ENCODE data around the gene CCL20. TPM values are rescaled to one million over a fixed set of nuclear protein-coding genes. Genes with fewer than 3 reads are reported as not detected.

The CCL20 gene, protein sequence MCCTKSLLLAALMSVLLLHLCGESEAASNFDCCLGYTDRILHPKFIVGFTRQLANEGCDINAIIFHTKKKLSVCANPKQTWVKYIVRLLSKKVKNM
- not detected in 2 replicates for total RNA-seq

DNA sequence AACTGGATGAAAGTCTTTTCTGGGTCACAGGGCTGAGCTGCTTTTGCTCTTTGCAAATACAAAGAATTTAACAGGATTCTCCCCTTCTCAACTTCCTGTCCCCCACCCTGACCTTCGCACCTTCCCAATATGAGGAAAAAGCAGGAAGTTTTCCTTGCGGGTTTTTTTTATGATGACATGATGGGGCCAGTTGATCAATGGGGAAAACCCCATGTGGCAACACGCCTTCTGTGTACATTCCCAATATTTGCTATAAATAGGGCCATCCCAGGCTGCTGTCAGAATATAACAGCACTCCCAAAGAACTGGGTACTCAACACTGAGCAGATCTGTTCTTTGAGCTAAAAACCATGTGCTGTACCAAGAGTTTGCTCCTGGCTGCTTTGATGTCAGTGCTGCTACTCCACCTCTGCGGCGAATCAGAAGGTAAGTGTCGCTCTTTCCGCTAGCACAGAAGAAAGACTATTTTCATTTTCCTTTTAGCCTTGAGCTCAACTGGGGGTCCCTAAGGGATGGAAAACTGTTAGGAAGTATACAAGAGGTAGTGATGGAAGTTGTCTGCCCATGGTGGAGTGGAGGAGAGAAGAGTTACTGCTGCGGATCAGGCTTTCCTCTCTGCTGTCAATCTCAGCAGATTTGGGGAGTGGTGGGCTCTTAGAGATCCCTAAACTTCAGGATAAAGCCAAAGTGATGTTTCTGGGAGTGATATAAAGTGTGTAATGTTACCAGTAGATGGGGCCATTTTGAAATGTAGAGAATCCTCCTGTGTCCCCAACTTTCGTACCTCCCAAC, at the start of gene CCL20:
Gene CCL20 (plus strand): TSS at position 281 of the 792 bp plus-strand sequence. CDS start 70 bp downstream, at position 351.

Other genes starting within 250 kb of the CCL20 start
- gene SCYGR2, start 214.9 kb upstream of the CCL20 start, total RNA-seq = not detected in 2 replicates
- not detected in 2 replicates for gene SCYGR3, start 199.0 kb upstream of the CCL20 start, total RNA-seq
- not detected in 2 replicates for gene SCYGR4, start 196.3 kb upstream of the CCL20 start, total RNA-seq
- gene SCYGR5, start 147.0 kb upstream of the CCL20 start, total RNA-seq = not detected in 2 replicates
- 0.06 and 0.40 TPM in 2 replicates for gene SLC19A3, start 95.8 kb upstream of the CCL20 start, total RNA-seq
- gene SCYGR6, start 89.1 kb upstream of the CCL20 start, total RNA-seq = not detected in 2 replicates
- not detected in 2 replicates for gene SCYGR7, start 85.5 kb upstream of the CCL20 start, total RNA-seq
- not detected in 2 replicates for gene SCYGR8, start 67.9 kb upstream of the CCL20 start, total RNA-seq
- gene DAW1, start 57.8 kb downstream of the CCL20 start, total RNA-seq = 1.4 and 4.1 TPM in 2 replicates

Data from aortic smooth muscle cell (primary cell).